ENCODE measurements around the gene SLA2.
"Not testable (repeated sequence)": the region's sequence is repeated elsewhere in the genome, so short reads cannot be mapped to it uniquely, and the experiment has no call there.

The SLA2 gene

GRCh38 chr20:36628076-36628475 lies 17.9 kb downstream of the SLA2 start:
- DNase-seq (ENCODE audit: insufficient read length): no peak

GRCh38 chr20:36624944-36625324 lies 21.1 kb downstream of the SLA2 start:
- FAIRE-seq (no peak), DNase-seq (ENCODE audit: insufficient read length) (no peak)
- TF ChIP-seq POLR2A (IDR thresholded peaks at IDR 0.05; ENCODE audit: low read depth, low read length) (no peak), POLR2AphosphoS5 (IDR thresholded peaks at IDR 0.05; ENCODE audit: low read depth, low read length) (no peak), TAF1 (IDR thresholded peaks at IDR 0.05; ENCODE audit: borderline replicate concordance, low read depth, low read length) (no peak)

More at GRCh38 chr20:36628076-36628475, 17.9 kb downstream of the SLA2 start:
- TF ChIP-seq POLR2AphosphoS5 (IDR thresholded peaks at IDR 0.05; ENCODE audit: low read depth, low read length) (no peak), TAF1 (IDR thresholded peaks at IDR 0.05; ENCODE audit: borderline replicate concordance, low read depth, low read length) (no peak), POLR2A (IDR thresholded peaks at IDR 0.05; ENCODE audit: low read depth, low read length) (no peak)
- no peak for FAIRE-seq

GRCh38 chr20:36624068-36624943 lies 21.7 kb downstream of the SLA2 start:
- DNase-seq (ENCODE audit: insufficient read length): no peak
- FAIRE-seq: no peak
- TF ChIP-seq POLR2AphosphoS5 (IDR thresholded peaks at IDR 0.05; ENCODE audit: low read depth, low read length): no peak

GRCh38 chr20:36623444-36623843 lies 22.6 kb downstream of the SLA2 start:
- TF ChIP-seq POLR2AphosphoS5 (IDR thresholded peaks at IDR 0.05; ENCODE audit: low read depth, low read length) (no peak), TAF1 (IDR thresholded peaks at IDR 0.05; ENCODE audit: borderline replicate concordance, low read depth, low read length) (no peak), POLR2A (IDR thresholded peaks at IDR 0.05; ENCODE audit: low read depth, low read length) (no peak)
- no peak for FAIRE-seq
- DNase-seq (ENCODE audit: insufficient read length): no peak

GRCh38 chr20:36620917-36621316 lies 25.1 kb downstream of the SLA2 start:
- no peak for FAIRE-seq
- no peak for DNase-seq (ENCODE audit: insufficient read length)
- TF ChIP-seq POLR2AphosphoS5 (IDR thresholded peaks at IDR 0.05; ENCODE audit: low read depth, low read length): no peak
- TF ChIP-seq POLR2A (IDR thresholded peaks at IDR 0.05; ENCODE audit: low read depth, low read length): no peak
- TF ChIP-seq TAF1 (IDR thresholded peaks at IDR 0.05; ENCODE audit: borderline replicate concordance, low read depth, low read length): no peak

- DNase-seq (ENCODE audit: insufficient read length) (no peak), FAIRE-seq (no peak)
- TF ChIP-seq TAF1 (IDR thresholded peaks at IDR 0.05; ENCODE audit: borderline replicate concordance, low read depth, low read length): no peak
- TF ChIP-seq POLR2AphosphoS5 (IDR thresholded peaks at IDR 0.05; ENCODE audit: low read depth, low read length): peak; percentile 26; the same call in 1 of the 2 replicates
- TF ChIP-seq POLR2A (IDR thresholded peaks at IDR 0.05; ENCODE audit: low read depth, low read length): no peak
These were observed 31.0 kb downstream of the SLA2 start for GRCh38 chr20:36614781-36615557.

- no peak for DNase-seq (ENCODE audit: insufficient read length)
- TF ChIP-seq POLR2A (IDR thresholded peaks at IDR 0.05; ENCODE audit: low read depth, low read length) (peak; percentile 38; the same call in 1 of the 2 replicates), POLR2AphosphoS5 (IDR thresholded peaks at IDR 0.05; ENCODE audit: low read depth, low read length) (no peak)
- no peak for FAIRE-seq
These were observed 32.0 kb downstream of the SLA2 start for GRCh38 chr20:36613974-36614373.

- FAIRE-seq (no peak), DNase-seq (ENCODE audit: insufficient read length) (no peak)
- TF ChIP-seq TAF1 (IDR thresholded peaks at IDR 0.05; ENCODE audit: borderline replicate concordance, low read depth, low read length) (no peak), POLR2AphosphoS5 (IDR thresholded peaks at IDR 0.05; ENCODE audit: low read depth, low read length) (no peak), POLR2A (IDR thresholded peaks at IDR 0.05; ENCODE audit: low read depth, low read length) (no peak)
These were observed 34.4 kb downstream of the SLA2 start for GRCh38 chr20:36611625-36612024.

- not testable (repeated sequence) for DNase-seq (ENCODE audit: insufficient read length); FAIRE-seq
These were observed 37.6 kb downstream of the SLA2 start for GRCh38 chr20:36608388-36608728.

- FAIRE-seq (no peak), DNase-seq (ENCODE audit: insufficient read length) (no peak)
These were observed 38.2 kb downstream of the SLA2 start for GRCh38 chr20:36607586-36608387.

More at GRCh38 chr20:36607586-36608387, 38.2 kb downstream of the SLA2 start:
- TF ChIP-seq POLR2A (IDR thresholded peaks at IDR 0.05; ENCODE audit: low read depth, low read length): no peak
- no peak for TF ChIP-seq TAF1 (IDR thresholded peaks at IDR 0.05; ENCODE audit: borderline replicate concordance, low read depth, low read length)
- TF ChIP-seq POLR2AphosphoS5 (IDR thresholded peaks at IDR 0.05; ENCODE audit: low read depth, low read length): no peak
